Measurements from ENCODE around the gene CCRL2. TPM values are rescaled to one million over a fixed set of nuclear protein-coding genes. Genes with fewer than 3 reads are reported as not detected.
A peak's percentile ranks its signal among the peaks of the same experiment; 100 is the strongest.

CCRL2 gene
- total RNA-seq (2014; rRNA removed), result 5.3 and 5.4 TPM in 2 replicates
- 1.6 TPM for polyA plus RNA-seq (2012)

GRCh38 chr3:46406788-46407611 lies at the start of gene CCRL2, which contains the start of gene CCR5AS:
TSS of gene CCRL2 (plus strand) at chr3:46407259. CDS start at chr3:46408080, 821 bp downstream.
TSS of gene CCR5AS (minus strand) at chr3:46407066.
- DNase-seq (ENCODE audit: low read depth), result peak; percentile 86

- DNase-seq (ENCODE audit: low read depth), result no peak
These were observed 48.6 kb upstream of the CCRL2 start for GRCh38 chr3:46358466-46358865.

GRCh38 chr3:46359733-46360493 lies 47.1 kb upstream of the CCRL2 start:
- DNase-seq (ENCODE audit: low read depth), result peak; percentile 42

- no peak for DNase-seq (ENCODE audit: low read depth)
These were observed 46.2 kb upstream of the CCRL2 start for GRCh38 chr3:46360907-46361306.

GRCh38 chr3:46361408-46362283 lies 45.4 kb upstream of the CCRL2 start:
- no peak for DNase-seq (ENCODE audit: low read depth)

GRCh38 chr3:46365041-46365440 lies 42.0 kb upstream of the CCRL2 start:
- no peak for DNase-seq (ENCODE audit: low read depth)

GRCh38 chr3:46365737-46366524 lies 41.1 kb upstream of the CCRL2 start:
- DNase-seq (ENCODE audit: low read depth), result no peak

GRCh38 chr3:46367811-46368210 lies 39.2 kb upstream of the CCRL2 start:
- DNase-seq (ENCODE audit: low read depth), result no peak

GRCh38 chr3:46368569-46368968 lies 38.5 kb upstream of the CCRL2 start:
- peak; percentile 44 for DNase-seq (ENCODE audit: low read depth)

- no peak for DNase-seq (ENCODE audit: low read depth)
These were observed 37.9 kb upstream of the CCRL2 start for GRCh38 chr3:46369151-46369550.

GRCh38 chr3:46369675-46370132 lies 37.4 kb upstream of the CCRL2 start:
- DNase-seq (ENCODE audit: low read depth), result no peak

GRCh38 chr3:46370839-46371518 lies 36.1 kb upstream of the CCRL2 start, which contains the start of gene CCR5:
TSS of gene CCR5 (plus strand) at chr3:46370946. CDS start at chr3:46372903, 1,957 bp downstream.
- no peak for DNase-seq (ENCODE audit: low read depth)

GRCh38 chr3:46371519-46372340 lies 35.3 kb upstream of the CCRL2 start:
- DNase-seq (ENCODE audit: low read depth), result no peak

- no peak for DNase-seq (ENCODE audit: low read depth)
These were observed 34.3 kb upstream of the CCRL2 start for GRCh38 chr3:46372492-46373359.

GRCh38 chr3:46374755-46375154 lies 32.3 kb upstream of the CCRL2 start:
- DNase-seq (ENCODE audit: low read depth), result no peak

GRCh38 chr3:46375218-46375617 lies 31.8 kb upstream of the CCRL2 start:
- DNase-seq (ENCODE audit: low read depth), result no peak

- DNase-seq (ENCODE audit: low read depth), result no peak
These were observed 31.2 kb upstream of the CCRL2 start for GRCh38 chr3:46375814-46376213.

- peak; percentile 49 for DNase-seq (ENCODE audit: low read depth)
These were observed 28.6 kb upstream of the CCRL2 start for GRCh38 chr3:46378426-46378942.
